ENCODE data around the gene AMER1.

The AMER1 gene

DNA sequence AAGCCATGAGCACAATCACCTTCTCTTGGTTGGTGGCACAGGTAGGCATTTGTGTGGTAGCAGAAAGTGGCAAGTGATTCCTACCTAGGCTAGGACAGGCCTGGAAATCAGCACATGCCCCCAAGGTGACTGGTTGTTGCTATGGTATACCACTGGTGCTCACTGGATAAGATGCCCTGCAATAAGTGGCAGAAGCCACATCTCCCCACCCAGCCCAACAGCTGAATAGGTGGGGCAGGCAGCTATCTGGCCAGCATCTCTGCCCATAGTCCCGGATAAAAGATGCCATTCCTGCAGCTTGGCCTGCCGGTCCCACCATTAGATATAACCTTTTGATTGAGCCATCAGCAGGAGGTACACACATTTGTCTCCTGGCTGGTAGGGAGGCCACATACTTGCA, 21.1 kb downstream of the AMER1 start:
- DNase-seq (ENCODE audit: low read depth in 2 of 2): no peak

GRCh38 chrX:64182208-64182607, 23.3 kb downstream of the AMER1 start:
- no peak for DNase-seq (ENCODE audit: low read depth in 2 of 2)

GRCh38 chrX:64176876-64177275, 28.6 kb downstream of the AMER1 start:
- no peak for DNase-seq (ENCODE audit: low read depth in 2 of 2)

DNA sequence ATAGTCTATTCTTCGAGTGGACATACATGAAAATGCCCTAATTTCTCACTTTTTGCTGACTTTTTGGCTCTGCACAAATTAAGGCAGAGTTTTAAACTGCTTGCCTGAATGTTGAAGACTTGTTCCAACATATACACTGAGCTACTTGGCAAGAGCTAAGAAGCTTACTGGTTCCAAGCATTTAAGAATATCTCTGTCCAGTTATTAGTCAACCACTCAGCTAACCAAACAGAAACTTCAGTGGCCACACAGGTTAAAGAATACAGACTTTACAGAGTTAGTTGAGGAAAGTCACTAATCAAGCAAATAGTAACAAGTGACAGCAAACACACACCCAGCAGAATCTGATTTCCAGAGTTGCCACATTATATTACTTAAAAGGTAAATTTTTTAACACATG, 35.5 kb downstream of the AMER1 start:
- DNase-seq (ENCODE audit: low read depth in 2 of 2): no peak

GRCh38 chrX:64152857-64153256, 52.7 kb downstream of the AMER1 start:
- no peak for DNase-seq (ENCODE audit: low read depth in 2 of 2)

DNA sequence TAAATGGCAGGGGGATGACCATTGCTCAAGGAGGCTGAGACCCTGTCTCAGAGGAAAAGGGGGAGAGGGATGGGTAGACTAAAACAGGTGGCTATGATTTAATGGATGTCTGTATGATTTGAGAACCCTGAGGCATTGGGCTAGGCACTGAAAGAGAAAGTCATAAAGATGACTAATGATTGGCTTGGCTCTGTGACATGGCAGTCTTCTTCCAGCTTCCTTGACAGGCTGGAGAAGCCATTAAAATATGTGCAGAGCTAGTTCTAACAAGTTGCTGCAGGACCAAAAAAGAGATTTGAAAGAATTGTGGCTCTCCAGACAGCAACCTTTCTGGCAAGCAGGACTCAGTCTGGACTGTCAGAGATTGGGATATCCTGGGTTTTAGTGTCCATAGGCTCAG, 53.6 kb downstream of the AMER1 start:
- DNase-seq (ENCODE audit: low read depth in 2 of 2): no peak

GRCh38 chrX:64150775-64151174, 54.7 kb downstream of the AMER1 start:
- DNase-seq (ENCODE audit: low read depth in 2 of 2): no peak

Data from stimulated activated CD8-positive, alpha-beta memory T cell treated with anti-CD3 and anti-CD28 coated beads, Interleukin-2, amount 100 ng/mL, for 1 hour (primary cell).